ENCODE results near the gene MED13. TPM values are rescaled to one million over a fixed set of nuclear protein-coding genes. Genes with fewer than 3 reads are reported as not detected.

MED13 gene
- total RNA-seq, 4 donors from 2014 or later = 62.4 to 166 (median 111) TPM

GRCh38 chr17:62057696-62058095, 7.4 kb downstream of the MED13 start:
- Histone ChIP-seq H3K4me3 (no peak overlapping the region), H3K36me3 (peaks cover 0 to 22% (median 0%) of the 10 kb centered on the region in 3 donors), H3K4me1 (peaks cover 0 to 94% (median 24%) of the 10 kb centered on the region in 4 donors), H3K9me3 (no peaks in the 10 kb centered on the region), H3K27ac (no peak overlapping the region), H3K27me3 (no peaks in the 10 kb centered on the region)
- TF ChIP-seq EP300 (IDR thresholded peaks at IDR 0.05) (no peak), CTCF (IDR thresholded peaks at IDR 0.05) (no peak), POLR2A (IDR thresholded peaks at IDR 0.05) (no peak)
- WGBS, 2 donors = 48% methylated on average over 1 of the region's 1 CpG
- DNase-seq (ENCODE audit: low spot score in 2 of 2) = no peak

- Histone ChIP-seq H3K27me3 (no peaks in the 10 kb centered on the region), H3K4me3 (no peak overlapping the region), H3K4me1 (peaks cover 0 to 57% (median 7%) of the 10 kb centered on the region in 4 donors), H3K36me3 (peaks cover 0 to 43% (median 0%) of the 10 kb centered on the region in 3 donors), H3K27ac (no peak overlapping the region), H3K9me3 (no peaks in the 10 kb centered on the region)
- TF ChIP-seq CTCF (IDR thresholded peaks at IDR 0.05) = no peak
- TF ChIP-seq EP300 (IDR thresholded peaks at IDR 0.05) = no peak
- TF ChIP-seq POLR2A (IDR thresholded peaks at IDR 0.05) = no peak
- DNase-seq (ENCODE audit: low spot score in 2 of 2) = no peak
- WGBS, 2 donors = 64 to 75% methylated on average over 2 of the region's 2 CpGs
These were observed 12.2 kb downstream of the MED13 start for GRCh38 chr17:62052765-62053338.

- Histone ChIP-seq H3K27ac (no peak overlapping the region), H3K27me3 (no peaks in the 10 kb centered on the region), H3K4me1 (peaks cover 0 to 45% (median 6%) of the 10 kb centered on the region in 4 donors), H3K4me3 (no peak overlapping the region), H3K9me3 (no peaks in the 10 kb centered on the region), H3K36me3 (peaks cover 0 to 60% (median 0%) of the 10 kb centered on the region in 3 donors)
- no peak for DNase-seq (ENCODE audit: low spot score in 2 of 2)
- 74 to 86% methylated on average over 2 of the region's 2 CpGs for WGBS, 2 donors
- TF ChIP-seq EP300 (IDR thresholded peaks at IDR 0.05) (no peak), POLR2A (IDR thresholded peaks at IDR 0.05) (no peak), CTCF (IDR thresholded peaks at IDR 0.05) (no peak)
These were observed 14.0 kb downstream of the MED13 start for GRCh38 chr17:62051053-62051452.

GRCh38 chr17:62049299-62049698, 15.8 kb downstream of the MED13 start:
- Histone ChIP-seq H3K27ac (no peak overlapping the region), H3K27me3 (no peaks in the 10 kb centered on the region), H3K4me1 (peaks cover 0 to 41% (median 5%) of the 10 kb centered on the region in 4 donors), H3K36me3 (peaks cover 0 to 63% (median 0%) of the 10 kb centered on the region in 3 donors), H3K9me3 (no peaks in the 10 kb centered on the region), H3K4me3 (no peak overlapping the region)
- no peak for TF ChIP-seq EP300 (IDR thresholded peaks at IDR 0.05)
- no peak for TF ChIP-seq POLR2A (IDR thresholded peaks at IDR 0.05)
- no peak for TF ChIP-seq CTCF (IDR thresholded peaks at IDR 0.05)
- 84 to 90% methylated on average over 5 of the region's 5 CpGs for WGBS, 2 donors
- DNase-seq (ENCODE audit: low spot score in 2 of 2) = no peak

- Histone ChIP-seq H3K4me3 (no peak overlapping the region), H3K9me3 (no peaks in the 10 kb centered on the region), H3K36me3 (peaks cover 0 to 63% (median 0%) of the 10 kb centered on the region in 3 donors), H3K27me3 (no peaks in the 10 kb centered on the region), H3K4me1 (peaks cover 0 to 35% (median 4%) of the 10 kb centered on the region in 4 donors), H3K27ac (no peak overlapping the region)
- DNase-seq (ENCODE audit: low spot score in 2 of 2) = no peak
- 91 to 96% methylated on average over 2 of the region's 2 CpGs for WGBS, 2 donors
- TF ChIP-seq POLR2A (IDR thresholded peaks at IDR 0.05) (no peak), EP300 (IDR thresholded peaks at IDR 0.05) (no peak), CTCF (IDR thresholded peaks at IDR 0.05) (no peak)
These were observed 16.8 kb downstream of the MED13 start for GRCh38 chr17:62048262-62048661.
